ENCODE results near the gene CAPS.

DNA sequence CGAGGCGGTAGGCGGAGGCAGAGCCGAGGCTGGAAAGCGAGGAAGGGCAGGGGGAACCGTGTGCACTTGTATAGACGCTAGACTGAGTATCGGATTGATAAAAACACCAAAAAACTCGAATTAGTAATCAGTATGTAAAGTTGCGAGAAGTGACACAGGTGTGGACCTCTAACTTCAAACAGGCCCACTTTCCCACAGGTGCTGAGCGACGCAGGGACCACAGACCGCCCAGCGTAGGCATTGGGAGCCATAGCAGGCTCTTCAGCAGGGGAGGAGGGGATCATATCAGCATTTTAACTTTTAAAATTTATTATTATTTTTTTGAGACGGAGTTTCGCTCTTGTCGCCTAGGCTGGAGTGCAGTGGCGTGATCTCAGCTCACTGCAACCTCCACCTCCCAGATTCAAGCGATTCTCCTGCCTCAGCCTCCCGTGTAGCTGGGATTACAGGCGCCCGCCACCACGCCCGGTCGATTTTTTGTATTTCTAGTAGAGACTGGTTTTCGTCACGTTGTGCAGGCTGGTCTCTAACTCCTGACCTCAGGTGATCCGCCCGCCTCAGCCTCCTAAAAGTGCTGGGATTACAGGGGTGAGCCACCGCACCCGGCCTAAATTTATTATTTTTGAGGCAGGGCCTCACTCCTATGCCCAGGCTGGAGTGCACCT lies 8.8 kb upstream of the CAPS start:
- TF ChIP-seq, protein P1, sequence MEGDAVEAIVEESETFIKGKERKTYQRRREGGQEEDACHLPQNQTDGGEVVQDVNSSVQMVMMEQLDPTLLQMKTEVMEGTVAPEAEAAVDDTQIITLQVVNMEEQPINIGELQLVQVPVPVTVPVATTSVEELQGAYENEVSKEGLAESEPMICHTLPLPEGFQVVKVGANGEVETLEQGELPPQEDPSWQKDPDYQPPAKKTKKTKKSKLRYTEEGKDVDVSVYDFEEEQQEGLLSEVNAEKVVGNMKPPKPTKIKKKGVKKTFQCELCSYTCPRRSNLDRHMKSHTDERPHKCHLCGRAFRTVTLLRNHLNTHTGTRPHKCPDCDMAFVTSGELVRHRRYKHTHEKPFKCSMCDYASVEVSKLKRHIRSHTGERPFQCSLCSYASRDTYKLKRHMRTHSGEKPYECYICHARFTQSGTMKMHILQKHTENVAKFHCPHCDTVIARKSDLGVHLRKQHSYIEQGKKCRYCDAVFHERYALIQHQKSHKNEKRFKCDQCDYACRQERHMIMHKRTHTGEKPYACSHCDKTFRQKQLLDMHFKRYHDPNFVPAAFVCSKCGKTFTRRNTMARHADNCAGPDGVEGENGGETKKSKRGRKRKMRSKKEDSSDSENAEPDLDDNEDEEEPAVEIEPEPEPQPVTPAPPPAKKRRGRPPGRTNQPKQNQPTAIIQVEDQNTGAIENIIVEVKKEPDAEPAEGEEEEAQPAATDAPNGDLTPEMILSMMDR (IDR thresholded peaks at IDR 0.05): no peak
- TF ChIP-seq EZH2 (IDR thresholded peaks at IDR 0.05): no peak

Measured in neural progenitor cell (in vitro differentiated cells).